NT2/D1 (cell line): ENCODE data around the gene DLX6.
"Not testable (repeated sequence)": the region's sequence is repeated elsewhere in the genome, so short reads cannot be mapped to it uniquely, and the experiment has no call there.

Experiments
- DNase-seq: peaks from one replicate; pipeline ENCODE4 v3.0.0-alpha.2; 2011; ENCODE audit warnings: low read depth, low spot score
- H3K27me3 ChIP-seq: 2 replicates; pipeline ENCODE4 v1.6.0; 2011; ENCODE audit warnings: mild to moderate bottlenecking; ENCODE audit not compliant: insufficient read length, insufficient read depth
- H3K36me3 ChIP-seq: 2 replicates; pipeline ENCODE4 v1.6.1; 2011; ENCODE audit warnings: mild to moderate bottlenecking, low read length, mixed read lengths; ENCODE audit not compliant: insufficient read depth, insufficient read length
- H3K4me1 ChIP-seq: 2 replicates; pipeline ENCODE4 v1.5.1; 2011; ENCODE audit not compliant: insufficient read depth, insufficient read length
- H3K4me3 ChIP-seq: 2 replicates; pipeline ENCODE4 v1.5.1; 2011; ENCODE audit warnings: low read depth; ENCODE audit not compliant: insufficient read length
- H3K9ac ChIP-seq: 2 replicates; pipeline ENCODE4 v1.6.0; 2011; ENCODE audit warnings: low read depth; ENCODE audit not compliant: insufficient read length
- H3K9me3 ChIP-seq: 2 replicates; pipeline ENCODE4 v1.5.1; 2011; ENCODE audit warnings: mild to moderate bottlenecking, low read length; ENCODE audit not compliant: insufficient read depth
- SUZ12 ChIP-seq: IDR thresholded peaks from 2 replicates; pipeline ENCODE4 v1.6.1; 2011; ENCODE audit not compliant: insufficient read length, insufficient read depth; ENCODE audit errors: extremely low read depth
- YY1 ChIP-seq: IDR thresholded peaks from 2 replicates; pipeline ENCODE4 v1.6.1; 2011; ENCODE audit not compliant: insufficient read length, insufficient read depth
- ZNF274 ChIP-seq: IDR thresholded peaks from 2 replicates; pipeline ENCODE4 v1.6.1; 2011; ENCODE audit warnings: mild to moderate bottlenecking, low read depth, low read length

Gene DLX6

DNA sequence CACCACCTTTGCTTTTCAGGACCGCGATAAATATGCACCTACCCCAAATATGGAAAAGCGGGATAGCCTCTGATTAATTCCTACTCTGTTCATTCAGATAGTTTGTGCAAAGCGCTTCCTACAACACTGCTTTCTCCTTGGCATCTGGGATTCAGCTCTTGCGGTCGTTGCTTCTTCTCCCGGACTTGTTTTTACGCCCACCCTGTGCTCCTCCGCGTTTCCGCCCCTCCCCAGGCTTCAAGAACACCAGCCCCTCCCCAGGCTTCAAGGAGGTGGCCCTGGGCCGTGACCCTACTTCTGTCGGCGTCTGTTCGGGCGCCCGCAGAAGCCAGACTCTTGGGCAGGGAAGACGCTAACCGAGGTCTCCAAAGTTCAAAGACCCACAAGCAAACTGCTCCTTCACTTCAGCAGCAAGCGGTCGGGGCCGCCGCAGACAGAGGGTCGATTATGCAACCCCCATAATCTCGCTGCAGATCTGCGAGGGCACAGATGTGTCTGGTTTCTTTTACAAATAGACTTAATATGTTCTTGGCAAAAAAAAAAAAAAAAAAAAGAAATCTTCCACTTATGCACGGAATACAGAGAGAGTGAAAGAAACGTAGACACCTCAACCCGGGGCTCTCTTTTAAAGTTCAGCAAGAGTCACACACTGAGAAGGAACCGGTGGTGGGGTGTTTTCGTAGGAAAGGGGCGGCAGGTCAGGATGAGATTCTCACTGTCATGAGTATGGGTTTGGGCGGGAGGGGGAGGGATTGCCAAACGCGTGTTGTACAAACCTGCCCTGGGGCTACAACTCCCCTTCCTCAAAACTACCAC lies 17.3 kb downstream of the DLX6 start:
- no peak for TF ChIP-seq ZNF274
- TF ChIP-seq YY1 = no peak
- peak; percentile 43 for TF ChIP-seq SUZ12
- H3K27me3 ChIP-seq = peaks cover 99% of the 10 kb centered on the region
- no peak overlapping the region for H3K9ac ChIP-seq
- no peak for DNase-seq
- no peaks in the 10 kb centered on the region for H3K36me3 ChIP-seq
- H3K9me3 ChIP-seq = no peaks in the 10 kb centered on the region
- H3K4me1 ChIP-seq = peaks cover 6% of the 10 kb centered on the region
- peak overlapping the region; percentile 55 for H3K4me3 ChIP-seq

DNA sequence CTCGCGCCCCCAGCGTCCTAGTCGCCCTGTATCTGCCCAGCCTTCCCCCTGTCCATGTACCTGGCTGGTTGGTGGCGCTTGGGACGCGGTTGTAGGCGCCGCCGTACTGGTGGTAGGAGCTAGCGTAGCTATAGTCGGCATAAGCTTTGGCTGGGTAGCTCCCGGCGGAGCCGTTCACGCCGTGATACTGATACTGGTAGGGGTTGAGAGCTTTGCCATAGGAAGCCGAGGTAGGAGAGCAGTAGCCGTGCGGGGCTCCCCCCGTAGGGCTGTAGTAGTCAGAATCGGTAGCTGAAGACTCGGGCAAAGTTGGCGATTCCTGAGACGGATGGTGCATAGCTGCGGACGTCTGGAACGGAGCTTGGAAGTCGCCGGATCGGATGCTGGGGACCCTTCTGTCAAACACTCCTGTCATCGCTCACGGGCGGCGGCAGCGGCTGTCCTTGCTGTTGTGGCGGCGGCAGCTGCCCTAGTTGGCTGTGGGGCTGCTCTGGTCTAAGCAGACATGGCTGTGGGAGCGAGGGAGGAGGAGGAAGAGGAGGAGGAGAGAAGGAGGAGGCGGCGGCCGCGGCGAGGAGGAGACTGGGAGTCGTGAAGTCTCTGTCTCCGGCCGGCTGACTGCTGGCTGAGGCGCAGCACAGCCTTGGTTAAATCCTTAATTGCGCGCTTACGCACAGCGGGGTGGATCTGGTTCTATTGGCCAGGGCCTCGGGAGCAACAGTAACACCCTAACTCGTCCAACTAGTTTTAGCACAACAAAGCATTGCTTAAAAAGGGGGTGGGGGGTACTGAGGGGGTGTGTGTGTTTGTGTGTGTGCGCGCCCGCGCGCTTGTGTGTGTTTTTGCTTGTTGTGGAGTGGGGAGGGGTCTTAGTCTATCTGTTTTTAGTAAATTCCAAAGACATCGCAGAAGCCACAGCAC lies 19.1 kb downstream of the DLX6 start, which contains the start of gene DLX5:
Gene DLX5 (minus strand): TSS at position 623 of the 921 bp plus-strand sequence. CDS start 208 bp downstream, at position 415.
- TF ChIP-seq YY1 (no peak), SUZ12 (peak; percentile 44), ZNF274 (no peak)
- peaks cover 81% of the 10 kb centered on the region for H3K27me3 ChIP-seq

DNA sequence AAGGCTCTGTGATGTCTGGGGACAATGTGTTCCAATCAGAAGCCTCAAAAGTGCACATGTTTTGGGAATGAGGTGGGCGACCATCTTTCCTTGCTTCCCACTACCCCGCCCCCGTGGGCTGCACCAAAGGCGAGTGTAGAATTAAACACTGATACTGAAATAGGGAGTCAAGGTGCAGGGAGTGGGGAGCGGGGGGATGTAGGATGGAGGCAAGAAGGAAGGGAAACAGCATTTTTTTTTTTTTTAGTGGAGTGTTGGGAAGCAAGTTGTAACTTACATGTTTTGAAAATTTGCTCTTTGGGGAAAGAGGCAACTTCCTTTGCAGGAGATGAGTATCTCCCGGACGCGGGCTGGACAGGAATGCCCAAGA lies 19.8 kb downstream of the DLX6 start:
- TF ChIP-seq SUZ12 = no peak
- no peak for TF ChIP-seq YY1
- TF ChIP-seq ZNF274 = no peak
- H3K36me3 ChIP-seq = no peaks in the 10 kb centered on the region
- H3K4me3 ChIP-seq = peak overlapping the region; percentile 55
- DNase-seq = no peak
- H3K9ac ChIP-seq = no peak overlapping the region
- no peaks in the 10 kb centered on the region for H3K9me3 ChIP-seq
- H3K27me3 ChIP-seq = peaks cover 74% of the 10 kb centered on the region
- peaks cover 6% of the 10 kb centered on the region for H3K4me1 ChIP-seq

More for the DNA sequence above, 19.1 kb downstream of the DLX6 start, which contains the start of gene DLX5:
- peak within 1 kb of the TSS; percentile 67 for H3K9ac ChIP-seq
- no peak for DNase-seq
- peak within 1 kb of the TSS; percentile 55 for H3K4me3 ChIP-seq
- no peaks in the 10 kb centered on the region for H3K9me3 ChIP-seq
- H3K4me1 ChIP-seq = peaks cover 6% of the 10 kb centered on the region
- H3K36me3 ChIP-seq = no peaks in the 10 kb centered on the region

DNA sequence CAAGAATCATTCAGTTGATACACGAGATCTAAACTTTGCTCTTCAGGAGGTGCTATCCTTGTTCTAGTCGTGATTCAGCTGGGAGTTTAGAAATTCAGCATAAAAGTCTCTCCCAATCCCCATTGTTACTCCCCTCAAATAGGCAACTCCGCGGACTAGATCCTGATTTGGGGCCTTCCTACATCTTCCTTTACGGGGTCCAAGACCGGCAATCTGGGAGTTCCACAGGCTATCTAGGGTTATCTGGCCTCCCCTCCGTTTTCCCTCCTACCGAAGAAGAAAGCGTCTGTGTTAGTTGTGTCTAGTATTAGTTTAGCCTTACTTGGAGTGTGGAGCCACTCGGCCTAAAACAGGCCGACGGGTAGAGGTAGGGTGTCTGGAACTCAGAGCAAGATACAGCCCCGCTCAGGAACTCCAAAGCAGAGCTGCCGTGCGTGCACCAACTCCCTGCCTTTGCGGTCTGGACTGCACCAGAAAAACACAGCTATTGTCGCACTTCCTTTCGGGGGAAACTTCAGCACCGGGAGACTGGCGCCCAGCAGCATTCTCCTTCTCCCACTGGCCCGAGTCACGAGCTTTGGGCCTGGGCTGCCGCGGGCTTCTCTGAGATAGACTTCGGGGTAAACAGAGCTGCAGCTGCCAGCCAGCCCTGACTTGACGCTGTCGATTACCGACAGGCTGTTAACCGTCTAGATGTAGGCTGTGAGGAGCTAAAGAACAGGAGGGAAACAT lies 20.8 kb downstream of the DLX6 start:
- Histone ChIP-seq H3K9me3 (no peaks in the 10 kb centered on the region), H3K4me3 (no peak overlapping the region), H3K4me1 (peaks cover 4% of the 10 kb centered on the region), H3K36me3 (no peaks in the 10 kb centered on the region), H3K27me3 (peaks cover 64% of the 10 kb centered on the region), H3K9ac (peak overlapping the region; percentile 38)
- no peak for DNase-seq
- TF ChIP-seq YY1 = no peak
- peak; percentile 48 for TF ChIP-seq SUZ12

DNA sequence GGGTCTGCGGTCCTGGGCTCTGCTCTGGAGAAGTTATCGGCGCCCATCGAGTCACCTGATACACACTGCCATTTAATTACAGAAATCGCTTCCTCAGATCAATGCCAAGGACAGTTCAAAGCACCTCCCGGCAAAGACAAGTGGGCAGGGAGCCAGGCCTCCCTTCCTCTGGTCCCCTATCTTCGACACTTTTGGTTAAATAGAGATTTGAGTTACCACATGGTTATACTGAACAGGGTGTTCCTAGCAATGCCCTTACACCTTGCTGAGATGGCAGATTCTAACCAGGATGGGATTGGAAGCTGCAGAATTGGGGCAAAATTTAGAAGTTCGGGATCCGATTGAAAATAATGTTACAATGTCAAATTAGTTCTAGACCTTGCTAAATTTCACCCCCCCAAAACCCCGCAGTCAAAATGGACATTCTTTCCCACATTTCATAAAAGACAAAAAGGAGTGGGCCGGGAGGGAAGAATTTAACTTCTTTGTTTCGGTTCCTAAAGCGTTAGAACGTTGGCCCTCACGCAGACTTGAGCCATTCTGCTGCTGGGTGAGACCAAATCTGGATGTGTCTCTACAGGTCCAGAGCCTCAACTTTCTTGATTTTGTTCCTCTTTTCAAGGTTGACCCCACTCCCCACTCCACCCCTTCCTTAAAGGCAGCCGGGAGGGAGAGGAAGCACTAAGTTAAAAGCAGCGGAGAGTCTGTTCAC lies 21.5 kb downstream of the DLX6 start:
- H3K27me3 ChIP-seq = peaks cover 57% of the 10 kb centered on the region
- no peaks in the 10 kb centered on the region for H3K9me3 ChIP-seq
- TF ChIP-seq SUZ12 (no peak), ZNF274 (no peak), YY1 (no peak)
- H3K36me3 ChIP-seq = no peaks in the 10 kb centered on the region
- DNase-seq = no peak
- peaks cover 4% of the 10 kb centered on the region for H3K4me1 ChIP-seq
- H3K9ac ChIP-seq = peak overlapping the region; percentile 38
- peak overlapping the region; percentile 29 for H3K4me3 ChIP-seq

DNA sequence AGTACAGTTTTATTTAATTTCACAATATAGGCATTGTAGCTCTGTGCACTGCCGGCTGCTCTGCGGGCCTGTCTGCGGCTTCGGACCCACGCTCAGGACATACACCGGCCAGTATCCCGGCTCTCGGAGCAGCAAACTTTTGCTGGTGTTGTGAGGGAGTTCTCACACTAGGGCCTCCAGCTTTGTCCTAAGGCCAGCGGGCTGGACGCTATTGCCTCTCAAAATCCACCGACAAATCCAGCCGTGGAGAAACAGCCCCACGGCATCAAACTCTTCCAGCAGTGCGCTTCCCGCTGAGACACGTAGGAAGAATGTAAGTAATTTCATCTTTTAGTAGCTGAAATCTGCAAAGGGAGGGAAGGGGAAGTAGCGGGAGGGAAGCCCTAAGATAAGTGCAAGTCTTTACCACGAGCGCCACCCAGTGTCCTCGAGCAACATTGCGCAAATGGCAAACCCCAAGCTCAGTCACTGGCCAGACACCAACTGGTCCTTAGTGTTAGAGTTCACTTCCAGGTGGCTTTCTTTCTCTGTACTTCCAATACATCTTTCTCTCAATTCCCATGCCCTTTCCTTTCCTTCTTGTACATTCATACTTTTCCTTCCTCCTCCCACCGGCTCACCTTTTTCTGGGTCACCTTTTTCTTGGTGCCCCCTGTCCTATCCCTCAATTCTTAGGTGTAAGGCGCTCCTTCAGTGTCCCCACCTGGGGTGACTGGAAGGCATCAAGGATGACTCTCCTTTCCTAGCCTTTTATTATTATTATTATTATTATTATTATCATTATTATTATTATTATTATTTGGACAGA lies 22.3 kb downstream of the DLX6 start:
- DNase-seq = no peak
- TF ChIP-seq SUZ12 = no peak
- TF ChIP-seq YY1 = no peak
- no peak for TF ChIP-seq ZNF274
- Histone ChIP-seq H3K9me3 (no peaks in the 10 kb centered on the region), H3K4me1 (peaks cover 4% of the 10 kb centered on the region), H3K27me3 (peaks cover 49% of the 10 kb centered on the region), H3K9ac (peak overlapping the region; percentile 24), H3K36me3 (no peaks in the 10 kb centered on the region), H3K4me3 (peak overlapping the region; percentile 29)

DNA sequence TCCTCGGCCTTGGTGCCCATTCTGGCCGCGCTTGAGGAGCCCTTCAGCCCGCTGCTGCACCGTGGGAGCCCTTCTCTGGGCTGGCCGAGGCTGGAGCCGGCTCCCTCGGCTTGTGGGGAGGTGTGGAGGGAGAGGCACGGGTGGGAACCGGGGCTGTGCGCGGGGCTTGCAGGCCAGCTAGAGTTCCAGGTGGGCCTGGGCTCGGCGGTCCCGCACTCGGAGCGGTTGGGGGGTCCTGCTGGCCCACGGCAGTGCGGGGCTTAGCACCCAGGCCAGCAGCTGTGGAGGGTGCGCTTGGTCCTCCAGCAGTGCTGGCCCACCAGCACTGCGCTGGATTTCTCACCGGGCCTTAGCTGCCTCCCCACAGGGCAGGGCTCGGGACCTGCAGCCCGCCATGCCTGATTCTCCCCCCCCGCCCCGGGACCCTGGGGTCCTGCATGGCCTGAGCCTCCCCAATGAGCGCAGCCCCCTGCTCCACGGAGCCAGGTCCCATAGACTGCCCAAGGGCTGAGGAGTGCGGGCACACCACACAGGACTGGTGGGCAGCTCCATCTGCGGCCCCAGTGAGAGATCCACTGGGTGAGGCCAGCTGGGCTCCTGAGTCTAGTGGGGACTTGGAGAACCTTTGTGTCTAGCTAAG lies 29.0 kb downstream of the DLX6 start:
- not testable (repeated sequence) for H3K9me3 ChIP-seq, DNase-seq, H3K4me3 ChIP-seq, H3K4me1 ChIP-seq, H3K27me3 ChIP-seq, H3K9ac ChIP-seq, H3K36me3 ChIP-seq
